ENCODE results near the gene COL15A1.

The COL15A1 gene

DNA sequence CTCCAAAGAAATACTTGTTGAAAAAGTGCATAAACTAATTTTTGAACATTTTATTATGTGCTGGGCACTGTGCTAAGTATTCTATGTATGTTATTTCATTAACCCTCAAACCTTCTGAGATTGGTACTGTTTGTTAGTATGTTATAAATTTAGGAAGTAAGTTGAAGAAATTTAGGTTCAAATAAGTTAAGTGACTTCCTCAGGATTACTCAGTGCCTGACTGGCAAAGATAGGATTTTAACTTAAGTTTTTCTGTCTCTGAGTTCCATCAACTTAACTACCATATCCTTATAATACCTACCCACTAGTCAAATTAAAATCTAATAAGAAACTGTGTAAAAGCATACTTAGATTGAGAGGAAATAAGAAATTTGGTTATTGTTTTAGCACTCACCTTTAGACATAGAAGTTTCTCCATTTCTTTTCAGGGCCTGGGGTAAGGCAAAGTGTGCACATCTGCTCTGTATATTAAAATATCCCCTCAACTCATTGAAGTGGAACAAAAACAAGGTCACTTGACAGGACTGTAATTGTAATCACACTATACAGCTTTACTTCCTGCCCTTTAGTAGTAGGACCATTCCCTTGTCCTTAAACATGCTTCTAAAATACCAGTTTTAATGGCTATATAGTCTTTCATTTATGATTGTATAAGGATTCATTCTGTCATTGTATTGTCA, 176.4 kb downstream of the COL15A1 start:
- no peak for DNase-seq

Data from GDM1 (cell line).